ENCODE measurements around the gene ENDOG. TPM values are rescaled to one million over a fixed set of nuclear protein-coding genes. Genes with fewer than 3 reads are reported as not detected.
"Not testable (repeated sequence)": the region's sequence is repeated elsewhere in the genome, so short reads cannot be mapped to it uniquely, and the experiment has no call there.

Gene ENDOG
- total and polyA plus RNA-seq, 2 experiments from 2014 or later = 15.1 to 23.5 TPM

DNA sequence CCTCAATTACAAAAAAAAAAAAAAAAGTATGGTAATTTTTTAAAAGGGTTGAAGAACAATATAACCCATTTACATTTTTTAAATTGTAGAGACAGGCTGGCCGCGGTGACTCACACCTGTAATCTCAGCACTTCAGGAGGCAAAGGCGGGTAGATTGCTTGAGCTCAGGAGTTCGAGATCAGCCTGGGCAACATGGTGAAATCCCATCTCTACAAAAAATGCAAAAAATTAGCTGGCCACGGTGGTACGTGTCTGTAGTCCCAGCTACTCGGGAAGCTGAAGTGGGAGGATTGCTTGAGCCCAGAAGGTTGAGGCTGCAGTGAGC lies 52.6 kb downstream of the ENDOG start:
- not testable (repeated sequence) for H3K36me3 ChIP-seq (ENCODE audit: insufficient read depth); H3K9me2 ChIP-seq (ENCODE audit: insufficient read depth); H3K4me2 ChIP-seq; H3K27me3 Mint-ChIP-seq (ENCODE audit: insufficient read depth, low read depth, poor library complexity); H3K4me3 ChIP-seq; H3F3A ChIP-seq (replicated peaks; ENCODE audit: low read depth); H3K4me1 ChIP-seq (ENCODE audit: insufficient read depth); H3K9me3 Mint-ChIP-seq; ATAC-seq; H3K27me3 ChIP-seq (ENCODE audit: insufficient read depth); H4K20me1 ChIP-seq (replicated peaks; ENCODE audit: insufficient read depth); H3K4me1 Mint-ChIP-seq; H3K4me3 Mint-ChIP-seq; H2AFZ ChIP-seq; DNase-seq (ENCODE audit: low spot score)
- H3K27ac ChIP-seq (ENCODE audit: low read depth) = peak overlapping the region; percentile 66; the same call in 1 of the 2 replicates
- H3K27ac Mint-ChIP-seq = 0 out of 2 replicates have a peak overlapping the region, but pooled peaks have one; percentile 44
- H3K36me3 Mint-ChIP-seq (ENCODE audit: low read depth) = peaks cover 12% of the 10 kb centered on the region
- peaks cover 26% of the 10 kb centered on the region for H3K79me2 ChIP-seq (replicated peaks; ENCODE audit: insufficient read depth)

Other genes starting within 250 kb of the ENDOG start
- gene DYNC2I2, start 161.7 kb upstream of the ENDOG start, total RNA-seq (2014; rRNA removed; shearing (Covaris generic)) = 68.4 and 78.3 TPM in 2 replicates
- gene DYNC2I2, start 161.7 kb upstream of the ENDOG start, polyA plus RNA-seq (2016; fragmentation: Nextera tagmentation; extraction: Ambion mirVana) = 48.7 and 51.5 TPM in 2 replicates
- 949 and 964 TPM in 2 replicates for gene SET, start 129.3 kb upstream of the ENDOG start, total RNA-seq (2014; rRNA removed; shearing (Covaris generic))
- 1,113 and 1,261 TPM in 2 replicates for gene SET, start 129.3 kb upstream of the ENDOG start, polyA plus RNA-seq (2016; fragmentation: Nextera tagmentation; extraction: Ambion mirVana)
- gene PKN3, start 116.0 kb upstream of the ENDOG start, total RNA-seq (2014; rRNA removed; shearing (Covaris generic)) = 16.3 and 17.7 TPM in 2 replicates
- gene PKN3, start 116.0 kb upstream of the ENDOG start, polyA plus RNA-seq (2016; fragmentation: Nextera tagmentation; extraction: Ambion mirVana) = 6.2 and 6.7 TPM in 2 replicates
- 54.1 and 57.9 TPM in 2 replicates for gene ZDHHC12, start 94.4 kb upstream of the ENDOG start, total RNA-seq (2014; rRNA removed; shearing (Covaris generic))
- gene ZDHHC12, start 94.4 kb upstream of the ENDOG start, polyA plus RNA-seq (2016; fragmentation: Nextera tagmentation; extraction: Ambion mirVana) = 47.5 and 50.3 TPM in 2 replicates
- 14.4 and 23.9 TPM in 2 replicates for gene ZER1, start 46.6 kb upstream of the ENDOG start, total RNA-seq (2014; rRNA removed; shearing (Covaris generic))
- gene ZER1, start 46.6 kb upstream of the ENDOG start, polyA plus RNA-seq (2016; fragmentation: Nextera tagmentation; extraction: Ambion mirVana) = 6.5 and 7.0 TPM in 2 replicates
- 19.1 and 19.4 TPM in 2 replicates for gene TBC1D13, start 31.2 kb upstream of the ENDOG start, total RNA-seq (2014; rRNA removed; shearing (Covaris generic))
- 7.8 and 8.3 TPM in 2 replicates for gene TBC1D13, start 31.2 kb upstream of the ENDOG start, polyA plus RNA-seq (2016; fragmentation: Nextera tagmentation; extraction: Ambion mirVana)
- gene SPOUT1, start 11.3 kb downstream of the ENDOG start, total RNA-seq (2014; rRNA removed; shearing (Covaris generic)) = 34.8 and 50.9 TPM in 2 replicates
- 28.5 and 33.5 TPM in 2 replicates for gene SPOUT1, start 11.3 kb downstream of the ENDOG start, polyA plus RNA-seq (2016; fragmentation: Nextera tagmentation; extraction: Ambion mirVana)
- gene KYAT1, start 63.5 kb downstream of the ENDOG start, total RNA-seq (2014; rRNA removed; shearing (Covaris generic)) = 29.8 and 34.0 TPM in 2 replicates
- 23.0 and 26.1 TPM in 2 replicates for gene KYAT1, start 63.5 kb downstream of the ENDOG start, polyA plus RNA-seq (2016; fragmentation: Nextera tagmentation; extraction: Ambion mirVana)
- 75.7 and 80.5 TPM in 2 replicates for gene LRRC8A, start 63.6 kb downstream of the ENDOG start, total RNA-seq (2014; rRNA removed; shearing (Covaris generic))
- 35.3 and 37.3 TPM in 2 replicates for gene LRRC8A, start 63.6 kb downstream of the ENDOG start, polyA plus RNA-seq (2016; fragmentation: Nextera tagmentation; extraction: Ambion mirVana)
- 4.1 and 10.4 TPM in 2 replicates for gene PHYHD1, start 102.5 kb downstream of the ENDOG start, total RNA-seq (2014; rRNA removed; shearing (Covaris generic))
- gene PHYHD1, start 102.5 kb downstream of the ENDOG start, polyA plus RNA-seq (2016; fragmentation: Nextera tagmentation; extraction: Ambion mirVana) = 16.8 and 23.4 TPM in 2 replicates
- 20.2 and 21.3 TPM in 2 replicates for gene DOLK, start 129.1 kb downstream of the ENDOG start, total RNA-seq (2014; rRNA removed; shearing (Covaris generic))
- 9.8 and 10.3 TPM in 2 replicates for gene DOLK, start 129.1 kb downstream of the ENDOG start, polyA plus RNA-seq (2016; fragmentation: Nextera tagmentation; extraction: Ambion mirVana)
- gene NUP188, start 129.2 kb downstream of the ENDOG start, total RNA-seq (2014; rRNA removed; shearing (Covaris generic)) = 107 and 117 TPM in 2 replicates
- 25.5 and 28.4 TPM in 2 replicates for gene NUP188, start 129.2 kb downstream of the ENDOG start, polyA plus RNA-seq (2016; fragmentation: Nextera tagmentation; extraction: Ambion mirVana)
- 64.3 and 68.0 TPM in 2 replicates for gene SH3GLB2, start 209.8 kb downstream of the ENDOG start, total RNA-seq (2014; rRNA removed; shearing (Covaris generic))
- 21.9 and 22.8 TPM in 2 replicates for gene SH3GLB2, start 209.8 kb downstream of the ENDOG start, polyA plus RNA-seq (2016; fragmentation: Nextera tagmentation; extraction: Ambion mirVana)
- 37.1 and 47.8 TPM in 2 replicates for gene MIGA2, start 218.1 kb downstream of the ENDOG start, total RNA-seq (2014; rRNA removed; shearing (Covaris generic))
- gene MIGA2, start 218.1 kb downstream of the ENDOG start, polyA plus RNA-seq (2016; fragmentation: Nextera tagmentation; extraction: Ambion mirVana) = 15.3 and 19.3 TPM in 2 replicates

Data from GM23338 (cell line).